IPS DF 4.7 (cell line): ENCODE data around the gene CD99.

Experiments
- DNase-seq: peaks from one replicate; pipeline ENCODE4 v3.0.0-alpha.2; 2013; ENCODE audit warnings: low spot score; ENCODE audit errors: extremely low read depth

CD99 gene

GRCh38 chrX:2690856-2691542 is at the start of gene CD99:
Gene CD99, plus strand, starts transcription at chrX:2691295. Its CDS starts 66 bp downstream, at chrX:2691361.
- no peak for DNase-seq

- no peak for DNase-seq
Measured at GRCh38 chrX:2642146-2642545, 48.9 kb upstream of the CD99 start.

- DNase-seq, result no peak
Measured at GRCh38 chrX:2642791-2643190, 48.3 kb upstream of the CD99 start.

GRCh38 chrX:2643880-2644279 is 47.2 kb upstream of the CD99 start:
- DNase-seq, result no peak

- DNase-seq, result no peak
Measured at GRCh38 chrX:2645563-2645962, 45.5 kb upstream of the CD99 start.

GRCh38 chrX:2647627-2648026 is 43.5 kb upstream of the CD99 start:
- DNase-seq, result no peak

- DNase-seq, result no peak
Measured at GRCh38 chrX:2650037-2650436, 41.1 kb upstream of the CD99 start.

GRCh38 chrX:2650865-2651264 is 40.2 kb upstream of the CD99 start:
- no peak for DNase-seq

GRCh38 chrX:2652106-2652505 is 39.0 kb upstream of the CD99 start:
- no peak for DNase-seq

GRCh38 chrX:2654436-2655340 is 36.4 kb upstream of the CD99 start:
- no peak for DNase-seq

GRCh38 chrX:2656257-2656836 is 34.7 kb upstream of the CD99 start:
- no peak for DNase-seq

GRCh38 chrX:2657532-2658113 is 33.5 kb upstream of the CD99 start:
- DNase-seq, result no peak

GRCh38 chrX:2658585-2659292 is 32.4 kb upstream of the CD99 start:
- no peak for DNase-seq

- DNase-seq, result no peak
Measured at GRCh38 chrX:2662586-2662985, 28.5 kb upstream of the CD99 start.

GRCh38 chrX:2664502-2664901 is 26.6 kb upstream of the CD99 start:
- no peak for DNase-seq

- no peak for DNase-seq
Measured at GRCh38 chrX:2665387-2666304, 25.4 kb upstream of the CD99 start.

- DNase-seq, result no peak
Measured at GRCh38 chrX:2666491-2666890, 24.6 kb upstream of the CD99 start.

GRCh38 chrX:2670978-2671377 is 20.1 kb upstream of the CD99 start:
- DNase-seq, result no peak

GRCh38 chrX:2672084-2672483 is 19.0 kb upstream of the CD99 start:
- no peak for DNase-seq

- no peak for DNase-seq
Measured at GRCh38 chrX:2673611-2674010, 17.5 kb upstream of the CD99 start.
